ENCODE measurements around the gene GAMT. TPM values are rescaled to one million over a fixed set of nuclear protein-coding genes. Genes with fewer than 3 reads are reported as not detected.

Gene GAMT
- total RNA-seq, 3 donors from 2014 or later = 23.6 to 40.0 (median 30.3) TPM

DNA sequence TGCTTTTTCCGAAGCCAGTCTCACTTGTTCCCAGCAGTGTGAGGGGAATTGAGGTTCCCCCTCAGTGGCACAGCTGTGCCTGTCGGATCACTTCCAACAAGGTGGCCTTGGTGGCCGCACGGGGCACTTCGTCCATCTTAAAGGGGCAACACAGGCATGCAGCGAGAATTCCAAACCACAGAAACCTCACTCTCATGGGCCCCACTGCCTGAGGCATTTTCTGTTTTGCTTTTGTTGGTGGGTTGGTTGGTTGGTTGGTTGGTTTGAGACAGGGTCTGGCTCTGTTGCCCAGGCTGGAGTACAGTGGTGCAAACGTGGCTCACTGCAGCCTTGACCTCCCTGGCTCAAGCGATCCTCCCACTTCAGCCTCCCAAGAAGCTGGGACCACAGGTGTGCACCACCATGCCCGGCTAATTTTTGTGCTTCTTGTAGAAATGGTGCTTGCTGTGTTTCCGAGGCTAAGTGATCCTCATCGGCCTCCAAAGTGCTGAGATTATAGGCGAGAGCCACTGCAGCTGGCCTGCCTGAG lies 21.3 kb downstream of the GAMT start:
- Histone ChIP-seq H3K9me3 (no peaks in the 10 kb centered on the region), H3K4me3 (no peak overlapping the region), H3K27me3 (no peaks in the 10 kb centered on the region), H3K4me1 (peaks cover 3 to 7% of the 10 kb centered on the region in 2 donors), H3K27ac (no peak overlapping the region), H3K36me3 (no peaks in the 10 kb centered on the region)
- intact Hi-C loops (cut with DNase I; ENCODE audit: low total_unique reads) = no loop called here
- TF ChIP-seq POLR2AphosphoS5 (IDR thresholded peaks at IDR 0.05) = no peak
- no peak for TF ChIP-seq POLR2A (IDR thresholded peaks at IDR 0.05)
- TF ChIP-seq, protein P1, sequence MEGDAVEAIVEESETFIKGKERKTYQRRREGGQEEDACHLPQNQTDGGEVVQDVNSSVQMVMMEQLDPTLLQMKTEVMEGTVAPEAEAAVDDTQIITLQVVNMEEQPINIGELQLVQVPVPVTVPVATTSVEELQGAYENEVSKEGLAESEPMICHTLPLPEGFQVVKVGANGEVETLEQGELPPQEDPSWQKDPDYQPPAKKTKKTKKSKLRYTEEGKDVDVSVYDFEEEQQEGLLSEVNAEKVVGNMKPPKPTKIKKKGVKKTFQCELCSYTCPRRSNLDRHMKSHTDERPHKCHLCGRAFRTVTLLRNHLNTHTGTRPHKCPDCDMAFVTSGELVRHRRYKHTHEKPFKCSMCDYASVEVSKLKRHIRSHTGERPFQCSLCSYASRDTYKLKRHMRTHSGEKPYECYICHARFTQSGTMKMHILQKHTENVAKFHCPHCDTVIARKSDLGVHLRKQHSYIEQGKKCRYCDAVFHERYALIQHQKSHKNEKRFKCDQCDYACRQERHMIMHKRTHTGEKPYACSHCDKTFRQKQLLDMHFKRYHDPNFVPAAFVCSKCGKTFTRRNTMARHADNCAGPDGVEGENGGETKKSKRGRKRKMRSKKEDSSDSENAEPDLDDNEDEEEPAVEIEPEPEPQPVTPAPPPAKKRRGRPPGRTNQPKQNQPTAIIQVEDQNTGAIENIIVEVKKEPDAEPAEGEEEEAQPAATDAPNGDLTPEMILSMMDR (IDR thresholded peaks at IDR 0.05) = no peak
- DNase-seq (ENCODE audit: low spot score in 2 of 2) = no peak

DNA sequence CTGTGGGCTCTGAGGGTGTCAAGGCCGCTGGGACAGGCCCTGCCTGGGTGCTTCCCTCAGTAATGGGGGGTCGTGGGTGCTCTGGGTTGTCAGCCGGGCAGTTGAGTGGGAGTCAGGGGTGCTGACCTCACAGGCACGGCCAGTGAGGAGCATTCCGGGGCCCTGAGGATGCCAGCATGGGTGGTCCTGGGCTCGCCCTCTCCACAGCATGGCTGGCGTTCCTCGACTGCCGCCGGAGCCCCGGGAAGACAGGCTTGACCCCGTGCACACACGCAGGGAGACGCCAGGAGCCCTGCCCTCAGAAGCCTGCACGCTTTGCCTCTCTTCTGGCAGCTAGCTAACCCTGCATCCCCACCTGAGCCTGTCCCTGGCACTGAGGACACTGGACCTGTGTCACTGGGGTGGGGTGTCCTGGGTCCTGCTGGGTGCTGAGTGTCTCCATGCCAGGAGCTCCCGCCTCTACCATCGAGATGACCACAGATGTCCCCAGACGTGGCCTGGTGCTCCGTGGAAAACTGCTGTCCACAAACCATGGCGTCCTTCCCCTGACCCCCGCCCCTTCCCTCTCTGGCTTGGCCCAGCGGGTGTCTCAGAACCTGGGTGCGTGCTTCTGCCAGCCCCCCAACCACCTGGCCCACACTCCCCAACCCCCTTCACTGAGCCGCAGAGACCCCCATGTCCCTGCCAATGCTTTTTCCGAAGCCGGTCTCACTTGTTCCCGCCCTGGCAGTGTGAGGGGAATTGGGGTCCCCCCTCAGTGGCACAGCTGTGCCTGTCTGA lies 22.0 kb downstream of the GAMT start:
- H3K36me3 ChIP-seq = no peaks in the 10 kb centered on the region
- intact Hi-C loops (cut with DNase I; ENCODE audit: low total_unique reads) = no loop called here
- TF ChIP-seq POLR2AphosphoS5 (IDR thresholded peaks at IDR 0.05) = no peak
- TF ChIP-seq, protein P1 (IDR thresholded peaks at IDR 0.05) = no peak
- TF ChIP-seq POLR2A (IDR thresholded peaks at IDR 0.05) = no peak
- H3K4me3 ChIP-seq = no peak overlapping the region
- no peaks in the 10 kb centered on the region for H3K9me3 ChIP-seq
- DNase-seq (ENCODE audit: low spot score in 2 of 2) = no peak
- no peaks in the 10 kb centered on the region for H3K27me3 ChIP-seq
- H3K27ac ChIP-seq = no peak overlapping the region
- H3K4me1 ChIP-seq = peaks cover 0 to under 1% of the 10 kb centered on the region in 2 donors

DNA sequence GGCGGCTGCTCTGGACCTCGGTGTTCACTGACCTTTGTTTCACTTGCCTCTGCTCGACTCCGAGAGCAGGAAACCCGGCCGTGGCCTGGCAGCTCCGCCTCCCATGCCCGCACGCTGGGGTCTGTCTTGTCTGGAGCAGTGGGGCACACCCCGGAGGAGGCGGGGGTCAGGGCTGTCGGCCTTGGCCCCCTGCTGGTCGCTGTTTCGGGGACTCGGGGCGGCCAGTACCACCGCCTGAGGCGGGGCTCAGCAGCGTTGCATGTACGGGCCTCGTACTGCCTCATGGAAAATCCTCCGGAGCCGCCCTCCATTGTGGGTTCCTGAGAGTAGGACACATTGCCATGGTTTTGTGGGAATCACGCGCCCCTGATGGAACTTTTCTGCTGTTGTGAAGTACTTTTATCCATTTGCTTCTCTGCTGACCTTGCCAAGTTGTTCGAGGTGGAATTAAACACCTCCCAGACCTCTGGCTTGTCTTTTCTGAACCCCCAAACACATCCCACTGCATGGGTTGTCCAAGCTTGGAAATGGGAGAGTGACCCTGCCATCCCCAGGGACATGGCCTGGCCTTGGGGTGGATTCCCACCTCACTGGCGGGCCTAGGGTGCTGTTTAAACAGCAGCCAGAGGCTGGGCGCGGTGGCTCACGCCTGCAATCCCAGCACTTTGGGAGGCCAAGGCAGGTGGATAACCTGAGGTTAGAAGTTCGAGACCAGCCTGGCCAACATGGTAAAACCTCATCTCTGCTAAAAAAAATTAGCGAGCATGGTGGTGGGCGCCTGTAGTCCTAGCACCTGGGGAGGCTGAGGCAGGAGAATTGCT lies 23.2 kb downstream of the GAMT start:
- no peak for DNase-seq (ENCODE audit: low spot score in 2 of 2)
- H3K9me3 ChIP-seq = no peaks in the 10 kb centered on the region
- H3K4me3 ChIP-seq = peak overlapping the region in 1 of 3 donors; percentile 22
- TF ChIP-seq, protein P1 (IDR thresholded peaks at IDR 0.05) = no peak
- TF ChIP-seq POLR2AphosphoS5 (IDR thresholded peaks at IDR 0.05) (no peak), POLR2A (IDR thresholded peaks at IDR 0.05) (no peak)
- no peaks in the 10 kb centered on the region for H3K27me3 ChIP-seq
- no peaks in the 10 kb centered on the region for H3K4me1 ChIP-seq
- peak overlapping the region in 1 of 2 donors; percentile 79 for H3K27ac ChIP-seq
- intact Hi-C loops (cut with DNase I; ENCODE audit: low total_unique reads) = no loop called here
- H3K36me3 ChIP-seq = no peaks in the 10 kb centered on the region

DNA sequence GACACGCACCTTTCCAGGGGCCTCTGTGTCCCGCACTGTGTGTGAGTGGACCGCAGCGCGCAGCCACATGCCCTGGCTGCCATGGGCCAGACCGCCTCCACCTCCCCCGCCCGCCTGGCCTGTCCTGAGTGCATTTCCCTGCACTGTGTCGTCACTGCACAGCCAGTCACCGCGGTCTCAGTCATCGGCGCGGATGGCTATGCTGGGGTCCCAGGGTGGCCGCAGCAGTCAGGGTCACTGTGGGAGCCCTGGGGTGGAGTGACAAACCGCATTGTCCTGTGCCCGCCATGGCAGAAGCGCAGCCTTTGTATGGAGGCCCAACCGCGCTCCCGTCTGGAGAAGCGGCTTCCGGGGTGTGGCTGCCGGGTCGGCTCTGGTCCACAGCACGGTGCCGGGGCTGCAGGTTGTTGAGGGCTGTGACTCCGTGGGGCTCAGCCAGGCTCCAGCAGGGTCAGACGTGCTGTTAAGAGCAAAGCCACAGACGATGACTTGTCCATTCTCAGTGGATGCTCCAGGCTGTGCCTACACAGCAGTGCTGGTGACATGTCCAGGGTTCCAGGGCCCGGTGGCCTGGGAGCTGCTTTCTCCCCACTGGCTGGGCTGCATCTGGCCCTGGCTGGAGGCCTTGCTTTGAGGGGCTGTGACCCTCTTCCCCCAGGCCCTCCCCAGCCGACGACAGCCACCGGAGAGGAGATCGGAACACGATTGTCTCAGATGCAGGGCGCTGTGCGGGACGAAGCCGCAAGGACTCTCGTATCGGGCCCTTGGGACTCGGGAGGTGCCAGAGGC lies 24.0 kb downstream of the GAMT start:
- H3K27ac ChIP-seq = peak overlapping the region in 1 of 2 donors; percentile 79
- no peaks in the 10 kb centered on the region for H3K27me3 ChIP-seq
- intact Hi-C loops (cut with DNase I; ENCODE audit: low total_unique reads) = no loop called here
- peak overlapping the region in 1 of 3 donors; percentile 22 for H3K4me3 ChIP-seq
- TF ChIP-seq, protein P1 (IDR thresholded peaks at IDR 0.05) = no peak
- no peak for TF ChIP-seq POLR2AphosphoS5 (IDR thresholded peaks at IDR 0.05)
- no peak for TF ChIP-seq POLR2A (IDR thresholded peaks at IDR 0.05)
- no peaks in the 10 kb centered on the region for H3K36me3 ChIP-seq
- no peaks in the 10 kb centered on the region for H3K9me3 ChIP-seq
- no peaks in the 10 kb centered on the region for H3K4me1 ChIP-seq
- no peak for DNase-seq (ENCODE audit: low spot score in 2 of 2)
